HG03521 (cell line): ENCODE data around the gene PLAC1.

Source experiments
- ATAC-seq: cut with Tn5 transposase; IDR thresholded peaks from one replicate; pipeline ENCODE4 v1.9.1; 2021; ENCODE audit warnings: mild to moderate bottlenecking, moderate library complexity; ENCODE audit not compliant: unreplicated experiment

The PLAC1 gene, protein sequence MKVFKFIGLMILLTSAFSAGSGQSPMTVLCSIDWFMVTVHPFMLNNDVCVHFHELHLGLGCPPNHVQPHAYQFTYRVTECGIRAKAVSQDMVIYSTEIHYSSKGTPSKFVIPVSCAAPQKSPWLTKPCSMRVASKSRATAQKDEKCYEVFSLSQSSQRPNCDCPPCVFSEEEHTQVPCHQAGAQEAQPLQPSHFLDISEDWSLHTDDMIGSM

DNA sequence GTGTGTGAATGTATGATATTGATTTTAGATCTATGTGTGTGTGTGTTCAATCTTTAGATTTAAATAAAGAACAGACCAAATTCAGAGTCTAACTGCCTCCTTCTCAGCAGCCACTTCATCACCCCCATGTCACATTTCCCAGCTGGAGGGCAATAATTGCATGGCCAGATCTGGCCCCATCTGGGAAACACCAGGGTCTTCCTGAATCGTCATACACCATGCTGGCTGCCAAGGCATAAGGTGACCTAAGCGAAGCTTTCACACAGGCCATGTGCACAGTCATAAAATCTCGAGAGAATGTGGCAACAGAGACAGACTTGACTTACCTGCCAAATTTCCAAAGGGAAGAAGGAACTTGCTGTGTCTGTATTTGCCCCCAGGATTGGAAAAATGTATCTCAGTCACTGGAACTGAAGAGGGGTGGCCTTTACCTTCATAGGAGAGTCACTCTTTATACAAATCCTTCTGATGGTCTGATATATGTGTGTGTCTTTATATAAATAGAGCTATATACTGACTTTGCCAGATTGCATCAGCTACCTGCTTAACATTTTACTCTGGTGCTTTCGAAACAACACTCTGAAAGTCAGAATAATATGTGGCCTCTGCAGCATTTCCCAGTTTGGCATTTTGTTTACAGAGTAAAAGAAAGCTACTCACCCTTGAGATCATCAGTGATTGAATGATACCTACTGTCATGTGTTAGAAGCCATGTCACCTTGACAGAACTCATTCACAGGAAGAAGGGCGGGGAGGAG lies at the start of gene PLAC1:
Gene PLAC1, minus strand, starts transcription at position 470 of the 758 bp plus-strand sequence. CDS start 91,789 bp downstream, outside the sequence.
- no peak for ATAC-seq

DNA sequence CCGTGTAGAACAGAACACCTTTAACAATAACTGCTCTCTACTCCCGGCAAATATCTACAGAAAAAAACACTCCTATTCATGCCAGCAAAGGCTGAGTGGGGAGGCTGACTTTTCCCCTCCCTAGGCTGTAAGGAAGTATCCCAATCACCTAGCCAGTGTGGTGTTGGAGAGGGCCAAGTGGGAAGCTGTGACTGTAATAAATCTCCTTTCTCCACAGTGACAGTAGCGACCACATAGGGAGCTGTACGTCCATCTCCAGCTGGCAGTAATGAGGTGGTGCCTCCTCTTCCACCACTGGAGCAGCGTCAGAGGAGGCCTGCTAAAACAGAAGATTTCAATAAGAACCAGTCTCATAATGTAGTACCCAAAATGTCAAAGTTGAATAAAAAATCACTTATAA lies 47.9 kb upstream of the PLAC1 start:
- no peak for ATAC-seq

DNA sequence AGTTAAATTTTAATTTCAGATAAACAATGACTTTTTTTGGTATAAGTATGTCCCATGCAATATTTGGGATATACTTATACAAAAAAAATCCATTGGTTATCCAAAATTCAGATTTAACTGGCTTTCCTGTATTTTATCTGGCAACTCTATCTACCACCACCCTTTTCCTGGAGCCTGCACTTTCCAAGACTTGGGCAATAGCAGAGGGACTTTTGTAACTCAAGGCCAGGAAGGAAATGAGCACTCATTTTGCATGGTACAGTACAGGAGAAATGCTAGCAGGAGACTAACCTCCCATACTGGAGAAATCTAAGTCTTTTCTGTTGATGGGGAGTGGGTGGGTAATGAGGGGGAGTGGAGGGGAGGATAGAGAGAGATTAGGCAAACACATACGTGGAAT lies 37.7 kb upstream of the PLAC1 start:
- no peak for ATAC-seq

DNA sequence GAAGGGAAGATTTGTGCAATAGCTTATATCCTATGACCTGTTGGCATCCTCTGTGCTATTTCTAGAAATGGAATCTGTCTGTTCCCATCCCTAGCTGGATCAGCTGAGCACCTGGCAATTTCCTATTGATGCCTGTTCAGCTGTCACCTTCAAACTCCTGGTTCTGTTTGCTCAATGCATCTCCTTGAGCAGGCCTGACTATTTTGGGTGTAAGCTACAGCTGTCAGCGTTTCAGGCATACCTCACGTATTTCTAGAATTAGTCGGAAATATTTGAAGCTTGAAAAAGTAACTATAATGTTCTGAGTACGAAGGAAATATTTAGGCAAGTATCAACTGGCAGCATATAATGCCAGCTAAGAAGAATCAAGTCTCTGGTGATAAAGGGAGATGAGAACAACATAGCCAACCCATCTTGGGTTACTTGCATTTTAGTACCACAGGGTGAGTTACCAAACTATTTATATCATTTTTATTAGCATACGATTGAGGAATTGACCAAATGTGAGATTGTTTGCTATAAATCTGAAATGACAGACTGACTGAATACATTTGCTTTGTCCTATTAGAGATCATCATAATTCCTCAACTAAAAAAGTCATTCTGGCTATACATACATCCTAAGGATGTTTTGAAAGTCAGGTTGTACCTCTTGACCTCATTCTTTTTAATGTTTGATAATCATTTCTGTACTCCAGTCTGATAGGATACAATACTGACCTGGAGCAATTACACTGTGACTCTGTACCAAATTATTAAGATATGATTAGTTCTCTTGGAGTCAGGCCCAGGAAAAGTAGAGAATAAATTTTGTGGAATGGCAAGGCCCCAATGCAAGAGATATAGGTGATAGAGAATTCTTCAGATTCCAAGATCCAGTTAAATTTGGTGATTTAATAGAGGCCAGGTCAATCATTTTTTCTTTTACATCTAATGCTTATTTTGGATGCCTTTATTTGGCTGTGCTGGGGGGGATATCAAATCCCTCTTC lies 36.4 kb upstream of the PLAC1 start:
- ATAC-seq = no peak

DNA sequence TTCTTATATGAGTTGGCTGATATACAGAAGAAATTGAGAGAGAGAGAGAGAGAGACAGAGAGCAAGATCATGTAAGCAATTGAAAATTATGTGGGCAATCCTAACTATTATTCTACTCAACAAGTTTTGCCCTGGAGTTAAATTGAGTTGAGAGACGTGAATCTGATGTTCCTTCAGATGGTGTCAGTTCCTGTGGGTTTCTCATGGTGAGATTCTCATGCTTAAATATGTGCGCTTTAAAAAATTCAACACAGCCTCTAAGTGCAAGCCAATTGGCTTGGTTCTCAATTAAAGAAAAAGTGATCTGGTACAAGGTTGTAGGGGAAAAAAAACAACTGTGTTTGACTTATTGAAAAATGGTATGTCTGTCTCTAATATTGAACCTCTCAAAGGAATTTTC lies 35.4 kb upstream of the PLAC1 start:
- ATAC-seq = no peak

DNA sequence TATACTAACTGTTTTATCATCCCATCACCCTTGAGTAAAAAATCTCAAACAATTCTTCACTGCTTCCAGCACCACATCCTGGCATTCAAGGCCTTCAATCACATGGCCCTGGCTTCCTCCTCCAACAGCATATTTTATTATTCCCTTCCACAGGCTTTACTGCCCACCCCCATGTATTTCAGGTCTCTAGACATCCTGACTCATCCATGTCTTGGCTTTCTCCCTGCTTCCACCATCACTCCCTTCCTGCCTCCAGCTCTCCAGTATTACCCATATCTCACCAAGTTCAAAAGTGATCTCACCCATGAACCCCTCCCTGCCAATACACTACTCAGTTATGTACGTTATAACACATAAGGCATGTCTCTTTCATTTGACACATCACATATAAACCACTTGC lies 34.7 kb upstream of the PLAC1 start:
- ATAC-seq = no peak

DNA sequence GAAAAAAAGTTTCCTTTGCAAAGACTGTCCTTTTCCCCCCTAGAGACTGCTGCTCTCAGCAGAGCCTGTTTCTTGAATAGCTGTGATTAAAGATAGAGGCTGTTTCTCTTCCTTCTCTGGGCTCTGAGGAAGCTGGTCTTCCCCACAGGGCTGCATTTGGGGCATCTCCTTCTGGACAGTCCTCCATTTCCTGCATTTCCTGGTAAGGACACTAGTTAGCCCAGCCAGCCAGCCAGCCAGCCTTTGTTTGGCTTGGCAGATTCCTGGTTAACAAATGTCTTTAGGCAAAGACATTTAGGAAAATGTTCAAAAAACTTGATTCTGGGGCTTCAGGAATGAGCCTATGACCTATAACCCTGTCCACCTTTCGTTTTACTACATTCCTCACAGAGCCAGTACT lies 34.0 kb upstream of the PLAC1 start:
- ATAC-seq = no peak

DNA sequence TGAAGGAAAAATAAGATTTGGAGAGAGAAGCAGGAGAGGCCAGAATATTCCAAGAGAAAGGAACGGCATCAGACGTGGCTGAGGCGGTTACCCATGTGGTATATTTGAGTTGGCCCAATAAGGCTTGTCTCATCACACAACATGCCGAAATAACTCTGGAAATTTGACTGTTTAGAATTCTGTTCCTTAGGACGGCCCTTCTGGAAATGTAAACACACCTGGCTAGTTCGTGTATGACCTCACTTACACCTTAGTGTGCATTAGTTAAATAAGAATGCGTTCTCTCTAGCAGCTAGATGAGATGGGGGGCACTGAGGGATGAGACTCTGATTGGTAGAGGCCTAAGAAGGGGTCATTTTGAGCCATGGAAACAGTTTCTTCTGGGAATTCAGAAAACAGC lies 33.2 kb upstream of the PLAC1 start:
- ATAC-seq = no peak

DNA sequence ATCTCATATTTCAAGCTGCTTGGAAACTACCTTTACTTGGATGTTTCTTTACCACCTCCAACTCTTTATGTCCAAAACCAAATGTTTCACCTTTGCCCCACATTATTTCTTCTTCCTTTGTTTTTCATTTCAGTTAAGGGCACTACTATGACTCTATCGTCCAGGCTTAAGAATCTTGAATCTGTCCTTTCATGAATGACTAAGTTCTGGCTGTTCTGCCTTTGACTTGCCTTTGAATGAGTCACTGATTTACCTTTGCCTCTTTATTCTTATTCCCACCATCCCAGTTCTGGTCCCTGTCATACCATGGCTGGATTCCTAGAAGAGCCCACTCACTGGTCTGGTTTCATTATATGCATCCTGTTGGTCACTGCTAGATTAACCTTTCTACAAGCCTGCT lies 30.6 kb upstream of the PLAC1 start:
- ATAC-seq = no peak

DNA sequence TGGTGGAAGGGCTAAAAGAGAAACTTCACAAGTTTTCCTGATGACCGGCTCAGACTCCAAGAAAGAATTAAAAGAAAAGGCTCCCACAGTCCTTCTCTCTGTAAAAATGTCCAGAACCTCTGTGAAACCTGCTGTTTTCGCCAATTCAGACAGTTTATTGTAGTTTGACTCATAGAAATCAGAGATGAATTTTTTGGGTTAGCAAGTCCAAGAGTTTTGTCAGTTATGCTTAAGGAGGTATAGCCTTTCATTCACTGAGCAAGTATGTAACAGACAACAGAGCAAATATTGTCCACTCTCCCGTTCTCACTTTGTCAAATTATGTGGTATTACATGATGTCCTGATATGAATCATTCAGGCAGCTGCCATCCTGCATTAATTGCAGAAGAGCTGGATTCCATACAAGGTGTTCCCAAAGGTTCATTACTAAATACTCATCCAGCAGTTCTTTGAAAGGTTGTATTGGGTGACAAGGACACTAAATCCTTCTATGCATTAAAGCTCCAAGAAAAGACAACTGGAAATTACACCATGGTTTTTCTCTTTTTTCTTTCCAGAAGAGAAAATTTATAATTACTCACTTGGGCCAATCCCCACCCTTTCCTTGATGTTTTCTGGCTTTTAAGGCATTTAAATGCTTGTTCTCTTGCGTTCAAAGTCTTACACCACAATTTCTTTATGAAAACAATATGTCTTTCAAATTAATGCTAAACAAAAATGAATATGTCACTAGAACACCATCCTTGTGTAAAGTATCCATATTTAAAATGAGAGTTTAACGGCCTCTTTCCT lies 30.0 kb upstream of the PLAC1 start:
- no peak for ATAC-seq

DNA sequence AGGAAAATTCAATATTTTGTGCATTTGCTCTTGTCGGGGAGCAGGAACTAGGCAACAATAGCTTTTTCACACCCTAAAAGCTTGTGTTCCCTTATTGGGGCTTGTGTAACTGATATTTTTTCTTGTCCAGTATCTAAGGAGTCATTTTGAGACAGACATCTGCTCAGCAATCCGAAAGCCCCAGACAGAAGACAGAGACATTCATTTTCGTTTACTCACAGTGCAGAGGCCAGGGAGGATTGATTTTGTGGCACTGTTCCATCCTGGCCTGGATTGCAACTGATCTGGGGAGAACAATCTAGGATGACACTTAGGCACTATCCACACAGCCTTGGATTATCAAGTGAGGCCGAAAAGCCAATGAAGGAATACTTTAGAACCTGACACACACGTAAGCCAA lies 27.4 kb upstream of the PLAC1 start:
- no peak for ATAC-seq

DNA sequence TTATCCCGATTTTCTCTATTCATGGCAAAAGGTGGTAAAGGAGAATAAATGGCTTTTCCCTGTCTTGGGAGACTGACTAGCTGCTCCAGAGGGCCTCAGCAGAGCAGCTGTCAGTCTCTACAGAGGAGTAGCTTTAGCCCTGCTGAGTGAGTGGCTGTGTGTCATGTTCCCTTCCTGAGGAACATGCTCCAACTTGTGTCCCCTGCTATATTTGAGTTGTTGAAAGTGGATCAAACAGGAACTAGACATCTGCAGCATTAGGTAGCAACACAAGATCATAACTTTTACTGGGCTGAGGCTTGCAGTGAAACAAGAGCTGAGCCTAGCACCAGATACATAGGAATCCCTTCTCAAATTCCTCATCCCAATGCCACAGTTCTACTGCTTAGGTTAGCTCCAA lies 26.7 kb upstream of the PLAC1 start:
- no peak for ATAC-seq

DNA sequence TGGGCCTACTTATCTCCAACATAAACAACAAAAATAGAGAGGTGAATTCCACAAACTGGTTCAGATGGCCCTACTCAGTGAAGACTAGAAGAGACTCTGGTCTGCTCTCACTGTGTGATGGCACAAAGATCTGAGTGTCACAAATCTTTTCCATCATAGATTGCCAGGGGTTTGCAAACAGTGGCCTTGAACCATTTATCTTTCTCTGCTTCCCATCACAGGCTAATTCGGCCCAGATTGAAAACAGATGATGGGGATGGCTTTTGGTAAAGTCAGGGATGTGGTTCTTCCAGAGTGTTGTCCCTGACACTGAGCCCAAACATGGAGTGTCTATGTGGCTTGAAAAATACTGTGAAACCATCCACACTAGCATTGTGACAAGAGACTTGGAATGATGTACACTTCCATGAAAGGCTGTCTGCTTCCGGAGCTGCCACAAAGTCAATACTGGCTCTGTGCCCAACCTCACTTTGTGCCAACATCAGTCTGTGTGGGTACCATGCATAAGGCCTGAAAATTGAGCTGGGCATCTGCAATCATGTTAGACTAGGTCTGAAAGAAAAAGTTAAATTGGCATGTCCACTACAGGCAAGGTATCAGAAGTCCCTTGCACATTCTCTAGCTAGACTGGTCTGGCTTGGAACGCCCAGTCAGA lies 25.2 kb upstream of the PLAC1 start:
- no peak for ATAC-seq

DNA sequence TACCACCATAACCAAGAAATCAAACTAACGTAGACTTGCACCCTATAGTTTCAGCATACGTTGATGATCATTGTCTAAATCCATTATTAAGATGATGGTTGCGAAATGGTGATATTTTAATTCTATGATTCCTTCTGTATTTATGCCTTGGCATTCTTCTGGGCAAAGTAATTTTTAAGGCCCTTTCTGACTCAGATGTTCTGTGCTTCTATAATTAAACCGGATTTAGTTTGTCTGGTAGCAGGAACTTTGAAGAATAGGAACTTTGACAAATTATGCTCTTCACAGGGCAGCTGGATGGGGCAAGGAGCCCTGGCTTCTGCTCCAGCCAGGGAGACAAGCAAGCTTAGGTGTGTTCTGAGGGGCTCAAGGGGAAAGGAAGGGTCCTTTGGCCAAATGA lies 23.8 kb upstream of the PLAC1 start:
- no peak for ATAC-seq

DNA sequence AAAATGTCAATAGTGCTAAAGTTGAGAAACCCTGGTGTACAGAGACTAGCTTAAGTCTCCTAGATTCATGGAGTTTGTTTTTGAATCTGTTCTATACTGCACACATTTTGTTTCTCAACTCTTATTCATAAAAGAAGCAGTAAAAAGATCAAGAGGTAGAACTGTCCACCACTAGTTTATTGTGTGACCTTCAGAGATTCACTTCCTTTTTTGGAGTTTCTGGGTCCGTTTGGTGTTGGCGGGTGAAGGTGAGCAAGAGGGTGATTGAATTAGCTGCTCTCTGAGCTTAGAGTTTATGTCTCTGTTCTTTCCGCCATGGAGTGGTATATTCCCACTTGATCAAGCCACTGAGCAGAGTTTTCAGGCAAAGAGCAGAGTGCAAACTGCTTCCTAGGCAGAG lies 21.4 kb upstream of the PLAC1 start:
- peak; percentile 50 for ATAC-seq

DNA sequence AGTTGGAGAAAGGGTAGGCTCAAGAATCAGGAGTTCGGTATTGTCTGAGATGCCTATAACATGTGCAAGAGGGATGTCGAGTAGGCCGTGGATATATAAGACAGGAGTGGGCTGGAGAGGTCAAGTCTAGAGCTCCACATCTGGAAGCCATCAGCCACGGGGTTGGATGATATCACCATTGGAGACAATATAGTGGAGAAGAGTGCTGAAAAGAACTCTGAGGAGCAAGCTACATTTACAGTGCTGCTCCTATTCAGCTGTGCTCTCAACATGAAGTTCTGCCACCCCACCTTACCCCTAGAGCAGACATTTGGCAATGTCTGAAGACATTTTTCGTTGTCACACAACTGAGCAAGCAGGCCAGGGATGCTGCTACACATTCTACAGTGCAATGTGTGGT lies 20.9 kb upstream of the PLAC1 start:
- peak; percentile 15 for ATAC-seq

DNA sequence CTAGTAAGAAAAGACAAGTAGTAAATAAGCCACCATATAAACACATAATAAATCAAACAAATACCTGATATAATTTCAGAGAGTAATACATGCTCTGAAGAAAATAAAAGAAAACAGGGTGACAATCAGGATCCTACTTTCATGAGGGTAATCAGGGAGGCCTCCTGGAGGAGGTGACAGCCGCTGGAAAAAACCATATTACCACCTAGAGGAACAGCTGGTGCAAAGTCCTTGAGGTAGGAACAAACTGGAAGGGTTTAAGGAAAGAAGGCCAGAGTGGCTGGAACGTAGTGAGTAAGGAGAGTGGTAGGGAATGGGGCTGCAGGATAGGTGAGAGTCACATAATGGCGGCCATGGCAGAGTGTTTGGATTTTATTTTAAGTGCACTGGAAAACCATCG lies 19.1 kb upstream of the PLAC1 start:
- no peak for ATAC-seq

DNA sequence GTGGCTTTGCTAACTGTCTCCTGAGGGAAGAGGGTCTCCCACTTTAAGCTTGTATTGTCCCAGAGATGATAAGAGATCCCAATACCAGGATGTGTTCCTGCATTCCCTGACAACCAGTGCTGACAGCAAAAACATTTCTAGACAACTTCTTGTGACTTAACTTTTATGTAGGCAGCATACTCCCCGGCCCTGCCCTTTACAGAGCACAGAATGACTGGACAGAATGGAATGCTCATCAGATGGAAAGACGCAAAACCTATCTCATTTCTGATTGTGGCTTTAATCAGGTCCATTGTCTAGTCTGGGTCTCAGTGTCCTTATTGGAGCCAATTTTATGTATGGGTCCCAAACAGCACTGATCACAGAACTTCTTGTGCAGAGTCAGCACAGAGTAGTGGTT lies 18.2 kb upstream of the PLAC1 start:
- no peak for ATAC-seq

DNA sequence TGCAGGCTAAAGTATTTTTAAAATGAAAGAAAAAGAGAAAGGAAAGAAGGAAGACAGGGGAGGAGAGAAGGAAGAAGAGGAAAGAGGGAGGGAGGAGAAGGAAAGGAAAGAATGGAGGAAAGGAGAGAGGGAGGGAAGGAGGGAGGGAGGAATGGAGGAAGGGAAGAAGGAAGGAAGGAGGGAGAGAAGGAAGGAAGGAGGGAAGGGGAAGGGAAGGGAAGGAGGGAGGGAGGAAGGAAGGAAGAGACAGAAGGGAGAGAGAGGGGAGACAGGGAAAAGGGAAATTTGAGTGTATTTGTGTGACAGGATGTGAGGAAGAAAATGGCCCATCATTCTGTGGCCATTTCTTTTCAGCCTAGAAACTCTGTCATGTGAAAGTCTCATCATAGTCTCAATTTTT lies 14.9 kb upstream of the PLAC1 start:
- no peak for ATAC-seq

DNA sequence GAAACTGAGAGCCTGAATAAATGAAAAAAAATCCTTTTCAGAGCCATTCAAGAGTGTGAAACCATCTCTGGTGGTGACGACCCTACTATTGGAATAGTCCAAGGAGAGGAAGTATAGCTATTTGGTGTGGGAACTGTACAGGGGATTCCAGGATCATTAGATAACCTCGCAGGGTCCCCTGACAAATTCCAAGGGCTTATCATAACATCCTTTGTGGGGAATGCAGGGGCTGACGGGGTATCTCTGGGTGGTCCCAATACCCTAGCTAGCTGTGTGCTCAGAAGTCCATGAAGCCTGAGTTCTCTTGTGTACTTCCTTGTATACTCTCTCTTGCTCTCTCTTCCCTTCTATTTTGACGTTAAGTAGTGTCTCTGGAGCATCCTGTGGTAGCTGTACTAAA lies 13.8 kb upstream of the PLAC1 start:
- ATAC-seq = no peak
